Measurements from ENCODE around the gene PDE11A.

The PDE11A gene

GRCh38 chr2:178002038-178002437 is 70.5 kb downstream of the PDE11A start:
- peaks cover 17% of the 10 kb centered on the region for H3K4me1 ChIP-seq (ENCODE audit: control insufficient read depth, insufficient read depth, low read length)
- H3K27me3 ChIP-seq (ENCODE audit: control insufficient read depth, insufficient read depth, low read length): no peaks in the 10 kb centered on the region
- no peak overlapping the region for H3K4me3 ChIP-seq (ENCODE audit: low read length)
- H3K9ac ChIP-seq (ENCODE audit: low read depth, low read length): no peak overlapping the region
- no peak overlapping the region for H3K4me2 ChIP-seq (ENCODE audit: low read length)
- H3K36me3 ChIP-seq (ENCODE audit: insufficient read depth, low read length): no peaks in the 10 kb centered on the region
- no peaks in the 10 kb centered on the region for H3K9me3 ChIP-seq (replicated peaks; ENCODE audit: low read length)

GRCh38 chr2:177998996-177999395 is 73.6 kb downstream of the PDE11A start:
- H3K27me3 ChIP-seq (ENCODE audit: control insufficient read depth, insufficient read depth, low read length): no peaks in the 10 kb centered on the region
- no peak overlapping the region for H3K4me3 ChIP-seq (ENCODE audit: low read length)
- H3K36me3 ChIP-seq (ENCODE audit: insufficient read depth, low read length): no peaks in the 10 kb centered on the region
- H3K9ac ChIP-seq (ENCODE audit: low read depth, low read length): no peak overlapping the region
- H3K4me2 ChIP-seq (ENCODE audit: low read length): no peak overlapping the region
- H3K9me3 ChIP-seq (replicated peaks; ENCODE audit: low read length): no peaks in the 10 kb centered on the region
- H3K4me1 ChIP-seq (ENCODE audit: control insufficient read depth, insufficient read depth, low read length): peaks cover 21% of the 10 kb centered on the region

- Histone ChIP-seq H3K27me3 (ENCODE audit: control insufficient read depth, insufficient read depth, low read length) (no peaks in the 10 kb centered on the region), H3K4me3 (ENCODE audit: low read length) (no peak overlapping the region), H3K9ac (ENCODE audit: low read depth, low read length) (peak overlapping the region; percentile 2), H3K4me1 (ENCODE audit: control insufficient read depth, insufficient read depth, low read length) (peaks cover 21% of the 10 kb centered on the region), H3K9me3 (replicated peaks; ENCODE audit: low read length) (no peaks in the 10 kb centered on the region), H3K4me2 (ENCODE audit: low read length) (peak overlapping the region; percentile 21), H3K36me3 (ENCODE audit: insufficient read depth, low read length) (no peaks in the 10 kb centered on the region)
Measured at GRCh38 chr2:177998006-177998405, 74.6 kb downstream of the PDE11A start.

- Histone ChIP-seq H3K4me1 (ENCODE audit: control insufficient read depth, insufficient read depth, low read length) (peaks cover 27% of the 10 kb centered on the region), H3K9me3 (replicated peaks; ENCODE audit: low read length) (no peaks in the 10 kb centered on the region)
Measured at GRCh38 chr2:177992992-177993391, 79.6 kb downstream of the PDE11A start.

GRCh38 chr2:177989029-177989885 is 83.3 kb downstream of the PDE11A start:
- H3K4me1 ChIP-seq (ENCODE audit: control insufficient read depth, insufficient read depth, low read length): peaks cover 14% of the 10 kb centered on the region
- H3K4me3 ChIP-seq (ENCODE audit: low read length): no peak overlapping the region
- peak overlapping the region; percentile 33 for H3K4me2 ChIP-seq (ENCODE audit: low read length)
- H3K36me3 ChIP-seq (ENCODE audit: insufficient read depth, low read length): no peaks in the 10 kb centered on the region
- H3K9me3 ChIP-seq (replicated peaks; ENCODE audit: low read length): no peaks in the 10 kb centered on the region
- H3K9ac ChIP-seq (ENCODE audit: low read depth, low read length): no peak overlapping the region
- no peaks in the 10 kb centered on the region for H3K27me3 ChIP-seq (ENCODE audit: control insufficient read depth, insufficient read depth, low read length)

More at GRCh38 chr2:177992992-177993391, 79.6 kb downstream of the PDE11A start:
- Histone ChIP-seq H3K4me2 (ENCODE audit: low read length) (no peak overlapping the region), H3K36me3 (ENCODE audit: insufficient read depth, low read length) (no peaks in the 10 kb centered on the region), H3K4me3 (ENCODE audit: low read length) (no peak overlapping the region), H3K27me3 (ENCODE audit: control insufficient read depth, insufficient read depth, low read length) (no peaks in the 10 kb centered on the region), H3K9ac (ENCODE audit: low read depth, low read length) (no peak overlapping the region)

- H3K9me3 ChIP-seq (replicated peaks; ENCODE audit: low read length): no peaks in the 10 kb centered on the region
- no peak overlapping the region for H3K4me3 ChIP-seq (ENCODE audit: low read length)
- H3K27me3 ChIP-seq (ENCODE audit: control insufficient read depth, insufficient read depth, low read length): no peaks in the 10 kb centered on the region
- H3K4me2 ChIP-seq (ENCODE audit: low read length): no peak overlapping the region
- H3K4me1 ChIP-seq (ENCODE audit: control insufficient read depth, insufficient read depth, low read length): peaks cover 13% of the 10 kb centered on the region
- no peak overlapping the region for H3K9ac ChIP-seq (ENCODE audit: low read depth, low read length)
- H3K36me3 ChIP-seq (ENCODE audit: insufficient read depth, low read length): no peaks in the 10 kb centered on the region
Measured at GRCh38 chr2:177984749-177985148, 87.8 kb downstream of the PDE11A start.

- no peak overlapping the region for H3K4me2 ChIP-seq (ENCODE audit: low read length)
- no peaks in the 10 kb centered on the region for H3K36me3 ChIP-seq (ENCODE audit: insufficient read depth, low read length)
- H3K4me3 ChIP-seq (ENCODE audit: low read length): no peak overlapping the region
- H3K27me3 ChIP-seq (ENCODE audit: control insufficient read depth, insufficient read depth, low read length): no peaks in the 10 kb centered on the region
- no peaks in the 10 kb centered on the region for H3K9me3 ChIP-seq (replicated peaks; ENCODE audit: low read length)
- H3K9ac ChIP-seq (ENCODE audit: low read depth, low read length): no peak overlapping the region
- H3K4me1 ChIP-seq (ENCODE audit: control insufficient read depth, insufficient read depth, low read length): no peaks in the 10 kb centered on the region
Measured at GRCh38 chr2:177983183-177983788, 89.3 kb downstream of the PDE11A start.

- no peak overlapping the region for H3K4me2 ChIP-seq (ENCODE audit: low read length)
- no peaks in the 10 kb centered on the region for H3K27me3 ChIP-seq (ENCODE audit: control insufficient read depth, insufficient read depth, low read length)
- H3K36me3 ChIP-seq (ENCODE audit: insufficient read depth, low read length): no peaks in the 10 kb centered on the region
- H3K4me1 ChIP-seq (ENCODE audit: control insufficient read depth, insufficient read depth, low read length): no peaks in the 10 kb centered on the region
- no peak overlapping the region for H3K9ac ChIP-seq (ENCODE audit: low read depth, low read length)
- no peaks in the 10 kb centered on the region for H3K9me3 ChIP-seq (replicated peaks; ENCODE audit: low read length)
- no peak overlapping the region for H3K4me3 ChIP-seq (ENCODE audit: low read length)
Measured at GRCh38 chr2:177972782-177973181, 99.8 kb downstream of the PDE11A start.

- H3K4me1 ChIP-seq (ENCODE audit: control insufficient read depth, insufficient read depth, low read length): no peaks in the 10 kb centered on the region
- no peak overlapping the region for H3K9ac ChIP-seq (ENCODE audit: low read depth, low read length)
- no peaks in the 10 kb centered on the region for H3K27me3 ChIP-seq (ENCODE audit: control insufficient read depth, insufficient read depth, low read length)
- no peak overlapping the region for H3K4me2 ChIP-seq (ENCODE audit: low read length)
- no peak overlapping the region for H3K4me3 ChIP-seq (ENCODE audit: low read length)
- no peaks in the 10 kb centered on the region for H3K36me3 ChIP-seq (ENCODE audit: insufficient read depth, low read length)
- H3K9me3 ChIP-seq (replicated peaks; ENCODE audit: low read length): no peaks in the 10 kb centered on the region
Measured at GRCh38 chr2:177972123-177972522, 100.5 kb downstream of the PDE11A start.

GRCh38 chr2:177970670-177971454 is 101.7 kb downstream of the PDE11A start:
- Histone ChIP-seq H3K9ac (ENCODE audit: low read depth, low read length) (no peak overlapping the region), H3K36me3 (ENCODE audit: insufficient read depth, low read length) (no peaks in the 10 kb centered on the region), H3K9me3 (replicated peaks; ENCODE audit: low read length) (no peaks in the 10 kb centered on the region), H3K4me1 (ENCODE audit: control insufficient read depth, insufficient read depth, low read length) (no peaks in the 10 kb centered on the region), H3K27me3 (ENCODE audit: control insufficient read depth, insufficient read depth, low read length) (no peaks in the 10 kb centered on the region), H3K4me3 (ENCODE audit: low read length) (no peak overlapping the region), H3K4me2 (ENCODE audit: low read length) (no peak overlapping the region)

- Histone ChIP-seq H3K9me3 (replicated peaks; ENCODE audit: low read length) (no peaks in the 10 kb centered on the region), H3K9ac (ENCODE audit: low read depth, low read length) (no peak overlapping the region), H3K36me3 (ENCODE audit: insufficient read depth, low read length) (no peaks in the 10 kb centered on the region), H3K4me2 (ENCODE audit: low read length) (no peak overlapping the region), H3K27me3 (ENCODE audit: control insufficient read depth, insufficient read depth, low read length) (no peaks in the 10 kb centered on the region), H3K4me3 (ENCODE audit: low read length) (no peak overlapping the region), H3K4me1 (ENCODE audit: control insufficient read depth, insufficient read depth, low read length) (no peaks in the 10 kb centered on the region)
Measured at GRCh38 chr2:177964892-177965291, 107.7 kb downstream of the PDE11A start.

All from skeletal muscle satellite cell (primary cell).